Panc1 (cell line): ENCODE data around the gene PTPN22. TPM values are rescaled to one million over a fixed set of nuclear protein-coding genes. Genes with fewer than 3 reads are reported as not detected.

Source experiments
- ATAC-seq: fragments of 200-7000 bp; cut with Tn5 transposase; 2 replicates; pipeline ENCODE4 v1.9.1; 2020; ENCODE audit warnings: mild to moderate bottlenecking, moderate library complexity
- BruUV-seq: library from RNA; stranded (reverse); fragments of 400-500 nt; replicated peaks from 2 replicates; lab custom pipeline; 2021; lab: Mats Ljungman, UMichigan
- CTCF ChIA-PET: fragments of 300-600 bp; sonication (Branson Sonifier 250); formaldehyde crosslinking; loops from one replicate; lab custom pipeline; 2022; ENCODE audit warnings: antibody characterized with exemption; lab: Charles Lee
- POLR2A ChIA-PET: fragments of 300-600 bp; sonication (Branson Sonifier 250); formaldehyde crosslinking; loops from one replicate; lab custom pipeline; 2022; ENCODE audit warnings: antibody characterized with exemption; lab: Charles Lee
- DNase-seq: peaks from one replicate; pipeline ENCODE4 v3.0.0-alpha.2; 2010; ENCODE audit warnings: low read depth, low spot score
- H3K27ac ChIP-seq: 2 replicates; pipeline ENCODE4 v1.5.1; 2011; ENCODE audit warnings: mild to moderate bottlenecking, low read length, inconsistent platforms
- H3K27me3 ChIP-seq: fragments of 200-500 bp; sonication (Bioruptor generic); 2 replicates; pipeline ENCODE4 v1.6.0; 2014; ENCODE audit warnings: low read length, inconsistent platforms; ENCODE audit not compliant: control insufficient read depth, insufficient read depth
- H3K36me3 ChIP-seq: fragments of 200-500 bp; sonication (Bioruptor generic); 2 replicates; pipeline ENCODE4 v1.5.1; 2014; ENCODE audit warnings: inconsistent platforms, mild to moderate bottlenecking, low read length, moderate library complexity; ENCODE audit not compliant: control insufficient read depth, insufficient read depth
- H3K4me1 ChIP-seq: 2 replicates; pipeline ENCODE4 v1.5.1; 2011; ENCODE audit warnings: inconsistent platforms, mild to moderate bottlenecking, low read length, moderate library complexity; ENCODE audit not compliant: control insufficient read depth, insufficient read depth
- H3K4me3 ChIP-seq, 2 experiments: 2 replicates each; pipeline ENCODE4 v1.5.1; 2011 to 2012; ENCODE audit warnings: low read depth in 2 of 2, low read length in 2 of 2, mild to moderate bottlenecking in 2 of 2, inconsistent platforms in 1 of 2, moderate library complexity in 1 of 2
- H3K9me3 ChIP-seq: fragments of 200-500 bp; sonication (Bioruptor generic); 2 replicates; pipeline ENCODE4 v1.5.1; 2014; ENCODE audit warnings: low read depth, mild to moderate bottlenecking, inconsistent platforms, low read length, moderate library complexity; ENCODE audit not compliant: control insufficient read depth, insufficient read depth
- CTCF ChIP-seq: fragments of 450-650 bp; IDR thresholded peaks from 2 replicates; pipeline ENCODE4 v1.5.1; 2017; ENCODE audit warnings: mild to moderate bottlenecking
- POLR2AphosphoS5 ChIP-seq: IDR thresholded peaks from 2 replicates; pipeline ENCODE4 v1.6.1; 2012; ENCODE audit warnings: mild to moderate bottlenecking, low read depth, low read length, moderate library complexity
- REST ChIP-seq, 2 experiments: IDR thresholded peaks; 2 replicates each; pipeline ENCODE4 v1.6.1; 2011 to 2012; ENCODE audit warnings: low read depth in 2 of 2, control low read depth in 1 of 2, low read length in 1 of 2, mild to moderate bottlenecking in 1 of 2, moderate library complexity in 1 of 2; ENCODE audit not compliant: insufficient read depth in 1 of 2
- SIN3A ChIP-seq: IDR thresholded peaks from 2 replicates; pipeline ENCODE4 v1.6.1; 2012; ENCODE audit warnings: low read depth, mild to moderate bottlenecking, low read length, moderate library complexity, borderline replicate concordance; ENCODE audit not compliant: insufficient read depth
- TCF7L2 ChIP-seq: IDR thresholded peaks from 2 replicates; pipeline ENCODE4 v1.6.1; 2011; ENCODE audit warnings: mild to moderate bottlenecking, low read depth, low read length, inconsistent platforms
- in situ Hi-C: cut with HindIII; loops from 2 replicates; pipeline ENCODE4 v1.10.0; 2016; ENCODE audit warnings: low sequenced_read_pairs, low pct_unique_long_range_greater_than_20kb
- intact Hi-C: fragments of 100-400 bp; cut with micrococcal nuclease; formaldehyde crosslinking; loops from one replicate; pipeline ENCODE4 v1.10.0; 2022; ENCODE audit not compliant: unreplicated experiment
- total RNA-seq: library from RNA; stranded (reverse); gene quantifications from one replicate; pipeline ENCODE4 v1.2.1, GENCODE V29; 2021; ENCODE audit not compliant: unreplicated experiment

PTPN22 gene
- total RNA-seq, 1 experiment from 2014 or later: not detected

GRCh38 chr1:113787663-113788062, 83.8 kb downstream of the PTPN22 start:
- no peaks in the 10 kb centered on the region for H3K9me3 ChIP-seq
- ChIA-PET POLR2A (no interaction called here), CTCF (no interaction called here)
- no peaks in the 10 kb centered on the region for H3K27me3 ChIP-seq
- H3K36me3 ChIP-seq: no peaks in the 10 kb centered on the region
- no peaks in the 10 kb centered on the region for H3K4me1 ChIP-seq
- ATAC-seq (no peak), DNase-seq (no peak)
- H3K27ac ChIP-seq: no peak overlapping the region
- H3K4me3 ChIP-seq: no peak overlapping the region
- no TSS peak for BruUV-seq
- in situ Hi-C loops (no loop called here), intact Hi-C loops (no loop called here)
- no peak for TF ChIP-seq SIN3A
- TF ChIP-seq POLR2AphosphoS5: no peak
- TF ChIP-seq TCF7L2: no peak
- TF ChIP-seq CTCF: no peak
- TF ChIP-seq REST (IDR thresholded peaks at IDR 0.05; ENCODE audit: insufficient read depth in 1 of 2, low read depth in 2 of 2, low read length in 1 of 2): no peak

- CTCF ChIA-PET: no interaction called here
- ATAC-seq (no peak), DNase-seq (no peak)
- POLR2A ChIA-PET: interaction anchor here (0.6 kb wide), 4 partner anchors 30 to 1145 kb away, joined by 4 to 11 read pairs (median 7); no protein-coding TSS in a partner anchor
- intact Hi-C loops (no loop called here), in situ Hi-C loops (no loop called here)
- Histone ChIP-seq H3K27me3 (no peaks in the 10 kb centered on the region), H3K4me3 (no peak overlapping the region), H3K27ac (no peak overlapping the region), H3K4me1 (no peaks in the 10 kb centered on the region), H3K9me3 (no peaks in the 10 kb centered on the region), H3K36me3 (no peaks in the 10 kb centered on the region)
- no TSS peak for BruUV-seq
- no peak for TF ChIP-seq POLR2AphosphoS5
- no peak for TF ChIP-seq CTCF
- TF ChIP-seq SIN3A: no peak
- TF ChIP-seq TCF7L2: no peak
- no peak for TF ChIP-seq REST (IDR thresholded peaks at IDR 0.05; ENCODE audit: insufficient read depth in 1 of 2, low read depth in 2 of 2, low read length in 1 of 2)
These were observed 85.4 kb downstream of the PTPN22 start for GRCh38 chr1:113786069-113786468.
